HUES6 (cell line): ENCODE data around the gene CERCAM.
"Not testable (repeated sequence)": the region's sequence is repeated elsewhere in the genome, so short reads cannot be mapped to it uniquely, and the experiment has no call there.

Source experiments
- H3K27ac ChIP-seq: 2 replicates; pipeline ENCODE4 v1.7.0; 2013; ENCODE audit warnings: low read depth, mild to moderate bottlenecking, low read length, inconsistent platforms
- H3K27me3 ChIP-seq: 2 replicates; pipeline ENCODE4 v1.6.1; 2013; ENCODE audit warnings: low read length; ENCODE audit not compliant: control insufficient read depth, insufficient read depth
- H3K36me3 ChIP-seq: 2 replicates; pipeline ENCODE4 v1.6.1; 2013; ENCODE audit warnings: low read length; ENCODE audit not compliant: control insufficient read depth, insufficient read depth
- H3K4me1 ChIP-seq: 2 replicates; pipeline ENCODE4 v1.6.1; 2013; ENCODE audit warnings: low read length; ENCODE audit not compliant: control insufficient read depth, insufficient read depth
- H3K4me3 ChIP-seq: 2 replicates; pipeline ENCODE4 v1.5.1; 2013; ENCODE audit warnings: low read depth, low read length
- H3K9ac ChIP-seq: one replicate; pipeline ENCODE4 v1.6.1; 2013; ENCODE audit warnings: mild to moderate bottlenecking, low read length
- H3K9me3 ChIP-seq: 2 replicates; pipeline ENCODE4 v1.6.1; 2013; ENCODE audit warnings: low read depth, low read length; ENCODE audit not compliant: control insufficient read depth, insufficient read depth

The CERCAM gene

GRCh38 chr9:128421482-128421996 is 882 bp downstream of the CERCAM start:
- H3K4me3 ChIP-seq = peak overlapping the region; percentile 91
- H3K4me1 ChIP-seq = peaks cover 16% of the 10 kb centered on the region
- peaks cover 54% of the 10 kb centered on the region for H3K27me3 ChIP-seq

DNA sequence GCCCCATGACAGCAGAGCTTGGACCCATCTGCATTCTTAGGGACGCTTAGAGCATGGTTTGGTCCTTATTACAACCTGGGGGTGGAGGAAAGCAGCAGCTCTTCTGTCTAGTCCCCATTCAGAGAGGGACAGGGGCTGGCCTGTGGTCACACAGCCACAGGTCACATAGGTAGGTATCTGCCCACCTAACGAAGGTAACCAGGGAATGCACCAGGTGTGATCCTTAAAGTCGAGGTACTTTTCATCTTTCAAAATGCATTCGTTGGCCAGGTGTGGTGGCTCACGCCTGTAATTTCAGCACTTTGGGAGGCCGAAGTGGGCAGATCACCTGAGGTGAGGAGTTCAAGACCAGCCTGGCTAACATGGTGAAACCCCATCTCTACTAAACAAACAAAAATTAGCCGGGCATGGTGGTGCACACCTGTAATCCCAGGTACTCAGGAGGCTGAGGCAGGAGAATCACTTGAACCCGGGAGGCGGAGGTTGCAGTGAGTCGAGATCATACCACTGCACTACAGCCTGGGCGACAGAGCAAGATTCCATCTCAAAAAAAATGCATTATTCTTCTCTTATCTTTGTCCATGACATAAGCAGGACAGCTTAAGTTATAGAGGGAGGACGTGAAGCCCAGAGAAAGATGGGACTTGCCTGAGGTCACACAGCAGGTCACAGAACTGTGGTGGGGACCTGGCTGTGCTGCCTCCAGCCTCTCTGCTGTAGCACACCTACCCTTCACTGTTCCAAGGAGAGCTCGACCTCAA is 1.5 kb downstream of the CERCAM start:
- H3K36me3 ChIP-seq, H3K27ac ChIP-seq, H3K4me3 ChIP-seq, H3K9me3 ChIP-seq, H3K9ac ChIP-seq: not testable (repeated sequence)
- peaks cover 51% of the 10 kb centered on the region for H3K27me3 ChIP-seq
- peaks cover 14% of the 10 kb centered on the region for H3K4me1 ChIP-seq

More at GRCh38 chr9:128421482-128421996, 882 bp downstream of the CERCAM start:
- Histone ChIP-seq H3K27ac (no peak overlapping the region), H3K9ac (peak overlapping the region; percentile 71), H3K36me3 (no peaks in the 10 kb centered on the region), H3K9me3 (no peaks in the 10 kb centered on the region)

DNA sequence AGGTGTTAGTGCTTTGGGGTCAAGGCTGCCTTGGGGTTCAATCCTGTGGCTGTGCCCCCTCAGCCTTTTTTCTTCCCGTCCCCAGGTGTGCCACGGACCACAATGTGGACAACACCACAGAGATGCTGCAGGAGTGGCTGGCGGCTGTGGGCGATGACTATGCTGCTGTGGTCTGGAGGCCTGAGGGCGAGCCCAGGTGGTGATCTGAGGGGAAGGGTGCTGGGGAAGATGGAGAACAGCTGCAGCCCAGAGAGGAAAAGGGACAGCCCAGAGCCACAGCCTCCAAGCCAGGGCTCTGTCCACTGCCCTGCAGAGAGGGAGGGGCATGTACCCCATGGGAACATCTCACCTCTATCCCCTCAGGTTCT is 2.1 kb downstream of the CERCAM start:
- Histone ChIP-seq H3K4me1 (peaks cover 14% of the 10 kb centered on the region), H3K9ac (no peak overlapping the region), H3K27ac (no peak overlapping the region), H3K9me3 (no peaks in the 10 kb centered on the region), H3K36me3 (no peaks in the 10 kb centered on the region), H3K4me3 (no peak overlapping the region), H3K27me3 (peaks cover 46% of the 10 kb centered on the region)

DNA sequence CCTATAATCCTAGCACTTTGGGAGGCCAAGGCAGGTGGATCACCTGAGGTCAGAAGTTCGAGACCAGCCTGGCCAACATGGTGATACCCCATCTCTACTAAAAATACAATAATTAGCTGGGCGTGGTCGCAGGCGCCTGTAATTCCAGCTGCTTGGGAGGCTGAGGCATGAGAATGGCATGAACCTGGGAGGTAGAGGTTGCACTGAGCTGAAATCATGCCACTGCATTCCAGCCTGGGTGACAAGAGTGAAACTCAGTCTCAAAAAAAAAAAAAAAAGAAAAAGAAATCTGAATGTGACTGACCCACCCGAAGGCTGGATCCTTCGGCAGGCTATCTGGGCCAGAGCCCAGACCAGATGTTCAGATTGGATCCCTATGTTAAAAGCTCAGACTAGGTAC is 2.7 kb downstream of the CERCAM start:
- peaks cover 41% of the 10 kb centered on the region for H3K27me3 ChIP-seq
- H3K36me3 ChIP-seq, H3K9ac ChIP-seq, H3K4me3 ChIP-seq, H3K27ac ChIP-seq, H3K9me3 ChIP-seq: not testable (repeated sequence)
- peaks cover 15% of the 10 kb centered on the region for H3K4me1 ChIP-seq

DNA sequence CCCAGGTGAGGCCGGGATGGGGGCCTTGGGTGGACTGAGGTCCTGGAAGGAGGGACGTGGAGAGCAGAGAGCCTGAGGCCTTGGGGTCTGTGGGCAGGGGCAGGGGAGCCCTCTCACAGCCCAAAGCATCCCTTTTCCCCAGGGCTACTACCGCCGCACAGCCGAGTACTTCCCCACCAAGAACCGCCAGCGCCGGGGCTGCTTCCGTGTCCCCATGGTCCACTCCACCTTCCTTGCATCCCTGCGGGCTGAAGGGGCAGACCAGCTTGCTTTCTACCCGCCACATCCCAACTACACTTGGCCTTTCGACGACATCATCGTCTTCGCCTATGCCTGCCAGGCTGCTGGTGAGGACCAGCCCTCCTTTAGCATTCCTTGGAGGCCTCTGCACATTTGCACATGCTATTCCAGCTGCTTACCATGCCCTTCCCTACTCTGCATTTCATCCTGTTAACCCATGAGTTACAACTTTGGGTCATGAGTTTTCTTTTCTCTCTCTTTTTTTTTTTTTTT is 3.7 kb downstream of the CERCAM start:
- Histone ChIP-seq H3K9ac (no peak overlapping the region), H3K9me3 (no peaks in the 10 kb centered on the region), H3K36me3 (no peaks in the 10 kb centered on the region), H3K4me3 (no peak overlapping the region), H3K4me1 (peaks cover 18% of the 10 kb centered on the region), H3K27me3 (peaks cover 33% of the 10 kb centered on the region), H3K27ac (no peak overlapping the region)

DNA sequence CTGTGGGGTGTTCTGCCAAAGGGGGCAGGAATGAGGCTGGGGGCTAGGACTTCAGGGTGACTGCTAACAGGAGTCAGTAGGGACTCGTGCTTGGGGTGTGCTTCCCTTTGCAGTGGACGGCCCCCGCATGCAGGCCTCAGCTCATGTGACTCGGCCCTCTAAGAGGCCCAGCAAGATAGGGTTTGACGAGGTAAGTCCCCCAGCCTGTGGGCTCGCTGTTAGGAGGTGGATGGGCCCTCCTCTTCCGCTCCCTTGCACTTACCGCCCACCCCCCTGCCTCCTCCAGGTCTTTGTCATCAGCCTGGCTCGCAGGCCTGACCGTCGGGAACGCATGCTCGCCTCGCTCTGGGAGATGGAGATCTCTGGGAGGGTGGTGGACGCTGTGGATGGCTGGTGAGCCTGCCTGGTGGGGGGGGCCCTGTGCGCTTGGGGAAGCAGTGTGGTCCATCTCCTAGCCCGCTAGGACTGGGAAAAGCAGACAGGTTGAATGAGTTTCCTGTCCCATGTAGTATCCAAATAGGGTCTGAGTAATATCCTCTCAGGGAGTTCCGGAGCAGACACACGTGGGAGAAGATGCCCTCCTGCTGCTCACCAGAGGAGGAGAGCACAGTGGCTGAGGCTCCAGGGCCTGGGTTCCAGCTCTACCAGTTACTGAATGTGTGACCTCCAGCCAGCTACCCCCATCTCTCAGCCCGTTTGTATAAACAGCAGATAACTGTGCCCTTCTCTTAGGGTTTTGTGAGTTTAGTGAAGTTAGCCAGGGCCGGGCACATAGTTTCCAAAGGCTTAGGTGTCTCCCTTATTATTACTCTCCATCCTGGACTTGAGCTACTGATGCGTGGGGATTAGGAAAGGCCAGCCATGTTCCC is 8.2 kb downstream of the CERCAM start:
- Histone ChIP-seq H3K9me3 (no peaks in the 10 kb centered on the region), H3K27ac (no peak overlapping the region), H3K36me3 (no peaks in the 10 kb centered on the region), H3K27me3 (no peaks in the 10 kb centered on the region), H3K4me1 (peaks cover 10% of the 10 kb centered on the region; the same call in 1 of the 2 replicates), H3K4me3 (no peak overlapping the region), H3K9ac (no peak overlapping the region)

- Histone ChIP-seq H3K4me1 (peaks cover 10% of the 10 kb centered on the region; the same call in 1 of the 2 replicates), H3K27me3 (no peaks in the 10 kb centered on the region), H3K9ac (no peak overlapping the region), H3K36me3 (no peaks in the 10 kb centered on the region), H3K4me3 (no peak overlapping the region), H3K27ac (no peak overlapping the region), H3K9me3 (no peaks in the 10 kb centered on the region)
Observed at GRCh38 chr9:128429513-128430086, 8.9 kb downstream of the CERCAM start.

- Histone ChIP-seq H3K4me3 (no peak overlapping the region), H3K27me3 (no peaks in the 10 kb centered on the region), H3K9me3 (no peaks in the 10 kb centered on the region), H3K4me1 (peaks cover 10% of the 10 kb centered on the region; the same call in 1 of the 2 replicates), H3K9ac (no peak overlapping the region), H3K36me3 (no peaks in the 10 kb centered on the region), H3K27ac (no peak overlapping the region)
Observed at GRCh38 chr9:128431207-128431606, 10.6 kb downstream of the CERCAM start.

DNA sequence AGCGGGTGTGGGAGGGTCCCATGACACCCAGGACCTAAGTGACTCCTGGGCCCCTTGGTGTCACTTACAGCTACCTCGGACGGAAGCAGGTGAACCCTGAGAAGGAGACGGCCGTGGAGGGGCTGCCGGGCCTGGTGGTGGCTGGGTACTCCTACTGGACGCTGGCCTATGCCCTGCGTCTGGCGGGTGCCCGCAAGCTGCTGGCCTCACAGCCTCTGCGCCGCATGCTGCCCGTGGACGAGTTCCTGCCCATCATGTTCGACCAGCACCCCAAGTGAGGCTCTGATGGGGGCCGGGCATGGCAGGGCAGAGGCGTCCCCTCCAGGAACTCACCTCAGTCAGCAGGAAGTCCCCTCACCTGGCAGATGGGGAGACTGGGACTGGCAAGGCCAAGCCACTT is 13.7 kb downstream of the CERCAM start:
- H3K36me3 ChIP-seq = no peaks in the 10 kb centered on the region
- no peak overlapping the region for H3K27ac ChIP-seq
- H3K4me1 ChIP-seq = peaks cover 5% of the 10 kb centered on the region; the same call in 1 of the 2 replicates
- no peaks in the 10 kb centered on the region for H3K27me3 ChIP-seq
- H3K9ac ChIP-seq = no peak overlapping the region
- H3K4me3 ChIP-seq = no peak overlapping the region
- no peaks in the 10 kb centered on the region for H3K9me3 ChIP-seq

GRCh38 chr9:128435611-128436010 is 15.0 kb downstream of the CERCAM start:
- peaks cover 5% of the 10 kb centered on the region; the same call in 1 of the 2 replicates for H3K4me1 ChIP-seq
- no peaks in the 10 kb centered on the region for H3K9me3 ChIP-seq
- H3K36me3 ChIP-seq = no peaks in the 10 kb centered on the region
- H3K27ac ChIP-seq = no peak overlapping the region
- no peak overlapping the region for H3K9ac ChIP-seq
- no peaks in the 10 kb centered on the region for H3K27me3 ChIP-seq
- H3K4me3 ChIP-seq = no peak overlapping the region
